Lower lobe of right lung (tissue), 2 donors: ENCODE results near the gene FAM219A. TPM values are rescaled to one million over a fixed set of nuclear protein-coding genes. Genes with fewer than 3 reads are reported as not detected.
A peak's percentile ranks its signal among the peaks of the same experiment; 100 is the strongest.

Source experiments
- ATAC-seq, 2 donors: fragments of 200-7000 bp; cut with Tn5 transposase; one replicate each; pipeline ENCODE4 v1.9.1; 2020 to 2022; ENCODE audit warnings: mild to moderate bottlenecking in 2 of 2, moderate library complexity in 2 of 2
- DNase-seq: peaks from one replicate; pipeline ENCODE4 v3.0.0-alpha.2; 2020
- H3K27ac ChIP-seq: fragments of 200-600 bp; one replicate; pipeline ENCODE4 v1.8.0; 2022
- H3K27me3 ChIP-seq: fragments of 200-600 bp; one replicate; pipeline ENCODE4 v1.8.0; 2022; ENCODE audit warnings: low read depth
- H3K36me3 ChIP-seq: fragments of 200-600 bp; one replicate; pipeline ENCODE4 v1.8.0; 2022; ENCODE audit warnings: mild to moderate bottlenecking
- H3K4me1 ChIP-seq: fragments of 200-600 bp; one replicate; pipeline ENCODE4 v1.8.0; 2022
- H3K4me3 ChIP-seq: fragments of 200-600 bp; one replicate; pipeline ENCODE4 v1.8.0; 2022; ENCODE audit warnings: mild to moderate bottlenecking
- H3K9me3 ChIP-seq: fragments of 200-600 bp; one replicate; pipeline ENCODE4 v1.8.0; 2022
- CTCF ChIP-seq: fragments of 200-600 bp; IDR thresholded peaks from one replicate; pipeline ENCODE4 v1.8.0; 2022; ENCODE audit warnings: antibody characterized with exemption, mild to moderate bottlenecking
- intact Hi-C: fragments of 100-400 bp; cut with DNase I; formaldehyde crosslinking; loops from one replicate; pipeline ENCODE4 v1.11.0; 2022
- total RNA-seq: library from RNA; stranded (reverse); fragmentation: NEBNext Ultra II Directional; extraction: Animal tissue kit (Norgen Biotek cat#: 25700); gene quantifications from one replicate; pipeline ENCODE4 v1.2.1, GENCODE V29; 2021
- donor health status: DM: no; HTN: yes; CAD: no; lungs with severe emphysema.

The FAM219A gene
- total RNA-seq, 1 donor from 2014 or later: 24.5 TPM

DNA sequence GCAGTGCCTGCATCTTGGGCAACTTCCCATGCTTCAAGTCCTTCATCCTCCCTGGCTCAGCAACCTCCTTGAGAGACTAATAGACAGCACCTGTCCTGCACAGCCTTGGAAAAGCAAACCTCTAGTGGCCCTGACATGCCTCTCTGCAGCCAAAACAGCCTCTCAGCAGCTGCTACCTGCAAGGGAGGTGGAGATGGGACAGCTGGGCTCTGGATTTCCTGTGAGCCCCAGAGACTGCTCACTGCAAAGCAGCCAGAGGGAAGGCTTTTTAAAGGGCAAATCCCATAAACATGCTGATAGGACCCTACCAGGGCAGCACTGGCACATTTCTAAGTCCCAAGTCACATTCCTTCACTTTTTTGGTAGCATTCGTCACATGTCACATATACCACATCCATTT is 50.2 kb downstream of the FAM219A start:
- intact Hi-C loops: loop anchor here (10.0 kb wide), 1 partner anchor 97 kb away; no protein-coding TSS in a partner anchor
- TF ChIP-seq CTCF: no peak

GRCh38 chr9:34406219-34406618 is 52.2 kb downstream of the FAM219A start:
- no peak overlapping the region for H3K4me3 ChIP-seq
- no peak for TF ChIP-seq CTCF
- H3K27me3 ChIP-seq: no peaks in the 10 kb centered on the region
- H3K36me3 ChIP-seq: peaks cover 43% of the 10 kb centered on the region
- intact Hi-C loops: loop anchor here (10.0 kb wide), 1 partner anchor 99 kb away; no protein-coding TSS in a partner anchor
- no peaks in the 10 kb centered on the region for H3K9me3 ChIP-seq
- no peak for DNase-seq
- ATAC-seq: no peak
- H3K27ac ChIP-seq: no peak overlapping the region
- no peaks in the 10 kb centered on the region for H3K4me1 ChIP-seq

More for the DNA sequence above, 50.2 kb downstream of the FAM219A start:
- H3K4me1 ChIP-seq: no peaks in the 10 kb centered on the region
- ATAC-seq: no peak
- no peak overlapping the region for H3K27ac ChIP-seq
- H3K27me3 ChIP-seq: no peaks in the 10 kb centered on the region
- no peaks in the 10 kb centered on the region for H3K9me3 ChIP-seq
- no peak overlapping the region for H3K4me3 ChIP-seq
- DNase-seq: no peak
- peaks cover 23% of the 10 kb centered on the region for H3K36me3 ChIP-seq

- no peak for TF ChIP-seq CTCF
- DNase-seq (no peak), ATAC-seq (no peak)
- Histone ChIP-seq H3K27me3 (no peaks in the 10 kb centered on the region), H3K9me3 (no peaks in the 10 kb centered on the region), H3K27ac (no peak overlapping the region), H3K36me3 (peaks cover 48% of the 10 kb centered on the region), H3K4me1 (no peaks in the 10 kb centered on the region), H3K4me3 (no peak overlapping the region)
- intact Hi-C loops: loop anchor here (10.0 kb wide), 1 partner anchor 99 kb away; no protein-coding TSS in a partner anchor
Observed at GRCh38 chr9:34405719-34406118, 52.7 kb downstream of the FAM219A start.

DNA sequence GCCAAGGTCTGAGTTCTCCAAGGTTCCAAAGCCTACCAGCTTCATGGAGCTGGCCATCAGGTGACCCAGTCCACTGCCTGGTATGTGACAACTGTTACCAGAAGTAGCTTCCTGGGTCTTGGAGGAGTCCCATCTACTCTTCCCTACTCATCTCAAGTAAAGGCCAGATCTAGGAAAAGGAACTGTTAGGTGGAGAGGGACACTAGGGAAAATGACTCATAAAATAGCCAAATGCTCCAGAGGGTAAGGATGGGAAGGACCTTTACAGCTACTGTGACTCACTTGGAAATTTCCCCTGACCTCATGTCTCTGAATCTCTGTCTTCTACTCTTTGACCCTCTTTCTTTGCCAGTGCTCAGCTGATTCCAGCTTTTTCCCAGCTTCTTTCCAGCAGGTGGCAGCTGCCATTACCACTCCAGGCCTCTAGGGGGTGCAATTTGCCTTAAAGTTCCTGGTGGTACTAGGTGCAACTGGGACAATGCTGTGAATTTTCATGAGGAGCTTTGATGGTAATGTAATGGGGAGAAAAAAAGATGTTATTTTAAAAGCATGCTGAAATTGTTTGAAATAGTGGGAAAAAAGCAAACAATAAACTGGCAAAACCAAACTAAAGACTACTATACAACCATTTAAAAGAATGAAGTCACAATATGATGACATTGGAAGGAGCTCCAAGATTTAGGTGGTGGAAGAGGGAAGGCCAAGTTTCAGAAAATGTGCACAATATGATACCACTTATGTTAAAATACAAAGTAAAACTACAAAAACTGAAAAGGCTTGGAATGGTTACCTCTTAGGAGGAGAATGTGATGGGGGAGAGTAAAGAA is 54.6 kb downstream of the FAM219A start:
- intact Hi-C loops: loop anchor here (10.0 kb wide), 1 partner anchor 101 kb away; no protein-coding TSS in a partner anchor

More for the DNA sequence above, 54.6 kb downstream of the FAM219A start:
- peak; percentile 65 to 69 for ATAC-seq
- DNase-seq: peak; percentile 62
- no peak overlapping the region for H3K4me3 ChIP-seq
- H3K4me1 ChIP-seq: no peaks in the 10 kb centered on the region
- H3K9me3 ChIP-seq: no peaks in the 10 kb centered on the region
- peaks cover 61% of the 10 kb centered on the region for H3K36me3 ChIP-seq
- peak; percentile 97 for TF ChIP-seq CTCF
- no peaks in the 10 kb centered on the region for H3K27me3 ChIP-seq
- H3K27ac ChIP-seq: no peak overlapping the region
